ENCODE results near the gene STEAP1. TPM values are rescaled to one million over a fixed set of nuclear protein-coding genes. Genes with fewer than 3 reads are reported as not detected.
A peak's percentile ranks its signal among the peaks of the same experiment; 100 is the strongest.

The STEAP1 gene
- total RNA-seq, 1 experiment from 2014 or later, result 213 TPM

GRCh38 chr7:90201500-90202195, 47.4 kb downstream of the STEAP1 start:
- Histone ChIP-seq H3K4me3 (ENCODE audit: low read depth, low read length, poor library complexity, severe bottlenecking) (no peak overlapping the region), H3K36me3 (ENCODE audit: insufficient read depth, low read length, poor library complexity, severe bottlenecking) (peaks cover 3% of the 10 kb centered on the region), H3K4me1 (ENCODE audit: insufficient read depth, low read length, poor library complexity, severe bottlenecking) (no peaks in the 10 kb centered on the region), H3K27ac (ENCODE audit: low read depth, low read length, poor library complexity, severe bottlenecking) (no peak overlapping the region), H3K27me3 (replicated peaks; ENCODE audit: insufficient read depth, low read depth, low read length, poor library complexity) (no peaks in the 10 kb centered on the region), H3K9me3 (ENCODE audit: low read depth, low read length, poor library complexity, severe bottlenecking) (peaks cover 5% of the 10 kb centered on the region)
- POLR2A ChIA-PET (ENCODE audit: low non-redundant PET), result no interaction called here
- no peak for DNase-seq (ENCODE audit: low spot score)
- BruUV-seq (replicated peaks), result no TSS peak
- TF ChIP-seq CTCF (conservative IDR thresholded peaks at IDR 0.05; ENCODE audit: low read depth, low read length) (no peak), EZH2 (IDR thresholded peaks at IDR 0.05; ENCODE audit: borderline replicate concordance, low read depth, low read length, poor library complexity, severe bottlenecking) (no peak)
- intact Hi-C loops (cut with micrococcal nuclease; ENCODE audit: unreplicated experiment), result no loop called here
- CTCF ChIA-PET, result no interaction called here

- POLR2A ChIA-PET (ENCODE audit: low non-redundant PET), result interaction anchor here (0.7 kb wide), 2 partner anchors 12 to 387 kb away, joined by 10 to 26 read pairs; no protein-coding TSS in a partner anchor
- TF ChIP-seq EZH2 (IDR thresholded peaks at IDR 0.05; ENCODE audit: borderline replicate concordance, low read depth, low read length, poor library complexity, severe bottlenecking) (no peak), CTCF (conservative IDR thresholded peaks at IDR 0.05; ENCODE audit: low read depth, low read length) (no peak)
- Histone ChIP-seq H3K4me3 (ENCODE audit: low read depth, low read length, poor library complexity, severe bottlenecking) (no peak overlapping the region), H3K36me3 (ENCODE audit: insufficient read depth, low read length, poor library complexity, severe bottlenecking) (peaks cover 3% of the 10 kb centered on the region), H3K4me1 (ENCODE audit: insufficient read depth, low read length, poor library complexity, severe bottlenecking) (peaks cover 21% of the 10 kb centered on the region), H3K9me3 (ENCODE audit: low read depth, low read length, poor library complexity, severe bottlenecking) (peaks cover 5% of the 10 kb centered on the region), H3K27me3 (replicated peaks; ENCODE audit: insufficient read depth, low read depth, low read length, poor library complexity) (no peaks in the 10 kb centered on the region), H3K27ac (ENCODE audit: low read depth, low read length, poor library complexity, severe bottlenecking) (peak overlapping the region; percentile 89)
- BruUV-seq (replicated peaks), result no TSS peak
- intact Hi-C loops (cut with micrococcal nuclease; ENCODE audit: unreplicated experiment), result loop anchor here (1.0 to 5.0 kb wide), 5 partner anchors 51 to 1659 kb away; no protein-coding TSS in a partner anchor
- CTCF ChIA-PET, result interaction anchor here (1.4 kb wide), 1 partner anchor 54 kb away, joined by 12 read pairs; the partner anchor contains the start of gene STEAP1
- peak; percentile 87 for DNase-seq (ENCODE audit: low spot score)
These were observed 53.7 kb downstream of the STEAP1 start for GRCh38 chr7:90207956-90208355.

- no peak for TF ChIP-seq EZH2 (IDR thresholded peaks at IDR 0.05; ENCODE audit: borderline replicate concordance, low read depth, low read length, poor library complexity, severe bottlenecking)
- TF ChIP-seq CTCF (conservative IDR thresholded peaks at IDR 0.05; ENCODE audit: low read depth, low read length), result no peak
These were observed 55.5 kb downstream of the STEAP1 start for GRCh38 chr7:90209776-90210175.

More at GRCh38 chr7:90209776-90210175, 55.5 kb downstream of the STEAP1 start:
- ChIA-PET CTCF (no interaction called here), POLR2A (ENCODE audit: low non-redundant PET) (no interaction called here)
- intact Hi-C loops (cut with micrococcal nuclease; ENCODE audit: unreplicated experiment), result loop anchor here (2.0 to 5.0 kb wide), 6 partner anchors 53 to 1657 kb away; partner anchors contain the start of gene CLDN12
- peak; percentile 69 for DNase-seq (ENCODE audit: low spot score)
- no TSS peak for BruUV-seq (replicated peaks)
- H3K27me3 ChIP-seq (replicated peaks; ENCODE audit: insufficient read depth, low read depth, low read length, poor library complexity), result no peaks in the 10 kb centered on the region
- peak overlapping the region; percentile 98 for H3K27ac ChIP-seq (ENCODE audit: low read depth, low read length, poor library complexity, severe bottlenecking)
- H3K4me1 ChIP-seq (ENCODE audit: insufficient read depth, low read length, poor library complexity, severe bottlenecking), result peaks cover 29% of the 10 kb centered on the region
- H3K4me3 ChIP-seq (ENCODE audit: low read depth, low read length, poor library complexity, severe bottlenecking), result peak overlapping the region; percentile 88
- peaks cover 3% of the 10 kb centered on the region for H3K36me3 ChIP-seq (ENCODE audit: insufficient read depth, low read length, poor library complexity, severe bottlenecking)
- peaks cover 5% of the 10 kb centered on the region for H3K9me3 ChIP-seq (ENCODE audit: low read depth, low read length, poor library complexity, severe bottlenecking)
